Stimulated activated CD4-positive, alpha-beta T cell treated with anti-CD3 and anti-CD28 coated beads, Interleukin-1b, Interleukin-23, amount 100 ng/mL, for 1 hour (primary cell): Measurements from ENCODE around the gene ABCC8.

Source experiments
- DNase-seq, 2 donors: peaks; one replicate each; pipeline ENCODE4 v3.0.0-alpha.2; 2020; ENCODE audit warnings: low read depth in 2 of 2

Gene ABCC8

GRCh38 chr11:17476317-17477083 is at the start of gene ABCC8:
Gene ABCC8, minus strand, starts transcription at chr11:17476845. Its CDS starts 69 bp downstream, at chr11:17476776.
- DNase-seq = no peak

GRCh38 chr11:17526326-17526725 is 49.7 kb upstream of the ABCC8 start:
- DNase-seq = no peak

GRCh38 chr11:17525570-17525969 is 48.9 kb upstream of the ABCC8 start:
- DNase-seq = no peak

GRCh38 chr11:17524221-17524620 is 47.6 kb upstream of the ABCC8 start:
- DNase-seq = no peak

- DNase-seq = no peak
Measured at GRCh38 chr11:17522655-17523054, 46.0 kb upstream of the ABCC8 start.

- DNase-seq = no peak
Measured at GRCh38 chr11:17521106-17521900, 44.7 kb upstream of the ABCC8 start.

- no peak for DNase-seq
Measured at GRCh38 chr11:17519061-17519885, 42.6 kb upstream of the ABCC8 start.

GRCh38 chr11:17518366-17518765 is 41.7 kb upstream of the ABCC8 start:
- no peak for DNase-seq

- no peak for DNase-seq
Measured at GRCh38 chr11:17517186-17517585, 40.5 kb upstream of the ABCC8 start.

GRCh38 chr11:17516551-17517150 is 40.0 kb upstream of the ABCC8 start:
- no peak for DNase-seq

GRCh38 chr11:17515443-17516176 is 39.0 kb upstream of the ABCC8 start:
- no peak for DNase-seq

GRCh38 chr11:17514476-17514875 is 37.8 kb upstream of the ABCC8 start:
- no peak for DNase-seq

- no peak for DNase-seq
Measured at GRCh38 chr11:17513853-17514252, 37.2 kb upstream of the ABCC8 start.

GRCh38 chr11:17512101-17512500 is 35.5 kb upstream of the ABCC8 start:
- no peak for DNase-seq

- DNase-seq = no peak
Measured at GRCh38 chr11:17511571-17511970, 34.9 kb upstream of the ABCC8 start.

- DNase-seq = no peak
Measured at GRCh38 chr11:17510507-17511206, 34.0 kb upstream of the ABCC8 start.

GRCh38 chr11:17508791-17509190 is 32.1 kb upstream of the ABCC8 start:
- no peak for DNase-seq

- DNase-seq = no peak
Measured at GRCh38 chr11:17508306-17508705, 31.7 kb upstream of the ABCC8 start.

GRCh38 chr11:17507773-17508172 is 31.1 kb upstream of the ABCC8 start:
- no peak for DNase-seq

- no peak for DNase-seq
Measured at GRCh38 chr11:17506942-17507341, 30.3 kb upstream of the ABCC8 start.
